T-helper 17 cell (primary cell): ENCODE data around the gene LIN54. TPM values are rescaled to one million over a fixed set of nuclear protein-coding genes. Genes with fewer than 3 reads are reported as not detected.
"Not testable (repeated sequence)": the region's sequence is repeated elsewhere in the genome, so short reads cannot be mapped to it uniquely, and the experiment has no call there.

Source experiments
- ATAC-seq: fragments of 150-1000 bp; cut with Tn5 transposase; 2 replicates; pipeline ENCODE4 v1.10.0; 2021; ENCODE audit warnings: mild to moderate bottlenecking, moderate library complexity
- DNase-seq, 3 donors: peaks; one replicate each; pipeline versions ENCODE4 v3.0.0 to v3.0.0-alpha.2; 2020 to 2021
- H3K9me3 ChIP-seq: one replicate; pipeline ENCODE4 v1.7.0; 2013; ENCODE audit warnings: low read length, mild to moderate bottlenecking; ENCODE audit not compliant: control insufficient read depth, poor library complexity, severe bottlenecking
- H3K27ac Mint-ChIP-seq: one replicate; pipeline ENCODE4 v1.8.0; 2022; ENCODE audit warnings: mild to moderate bottlenecking, moderate library complexity, mixed read lengths
- H3K27me3 Mint-ChIP-seq: one replicate; pipeline ENCODE4 v1.8.0; 2022; ENCODE audit warnings: mixed read lengths
- H3K36me3 Mint-ChIP-seq: one replicate; pipeline ENCODE4 v1.8.0; 2022; ENCODE audit warnings: low read depth, mixed read lengths
- H3K4me1 Mint-ChIP-seq: one replicate; pipeline ENCODE4 v1.8.0; 2022; ENCODE audit warnings: mild to moderate bottlenecking, mixed read lengths
- H3K4me3 Mint-ChIP-seq: one replicate; pipeline ENCODE4 v1.8.0; 2022; ENCODE audit warnings: mild to moderate bottlenecking, moderate library complexity, mixed read lengths
- total RNA-seq, 4 donors: library from RNA in 2 of 4; stranded (reverse) in 2 of 4; gene quantifications; one replicate each; pipeline ENCODE4 v1.2.3 and lab custom pipeline; 2022 to 2026

LIN54 gene
- total RNA-seq, result 10 to 100 TPM; 15.2 to 16.8 TPM
- 36.4 to 55.7 reads per million in 2 donors for total RNA-seq (lab: John Stamatoyannopoulos, UW)

- peak within 1 kb of the TSS; percentile 98 for H3K4me3 Mint-ChIP-seq
- peaks cover 2% of the 10 kb centered on the region for H3K36me3 Mint-ChIP-seq
- H3K27me3 Mint-ChIP-seq, result no peaks in the 10 kb centered on the region
- ATAC-seq (peak; percentile 67), DNase-seq (peak; percentile 77 to 86 (median 85))
- H3K9me3 ChIP-seq, result no peaks in the 10 kb centered on the region
- H3K4me1 Mint-ChIP-seq, result peaks cover 49% of the 10 kb centered on the region
- peak within 1 kb of the TSS; percentile 97 for H3K27ac Mint-ChIP-seq
Observed at GRCh38 chr4:83010522-83011318, at the start of gene LIN54. LIN54 (minus strand) TSS chr4:83010823; CDS start chr4:82984844, 25,979 bp downstream.

- Mint-ChIP-seq H3K4me3 (no peak overlapping the region), H3K27me3 (no peaks in the 10 kb centered on the region), H3K27ac (no peak overlapping the region), H3K36me3 (peaks cover 17% of the 10 kb centered on the region), H3K4me1 (peaks cover 9% of the 10 kb centered on the region)
- H3K9me3 ChIP-seq, result no peaks in the 10 kb centered on the region
- DNase-seq, result no peak
- peak; percentile 23 for ATAC-seq
Observed at GRCh38 chr4:83054928-83055327, 44.3 kb upstream of the LIN54 start.

GRCh38 chr4:83048781-83049180 lies 38.2 kb upstream of the LIN54 start:
- ATAC-seq, H3K27me3 Mint-ChIP-seq, H3K9me3 ChIP-seq, H3K4me3 Mint-ChIP-seq, H3K27ac Mint-ChIP-seq, DNase-seq: not testable (repeated sequence)
- peaks cover 20% of the 10 kb centered on the region for H3K36me3 Mint-ChIP-seq
- H3K4me1 Mint-ChIP-seq, result peaks cover 11% of the 10 kb centered on the region

GRCh38 chr4:83046693-83047473 lies 36.3 kb upstream of the LIN54 start:
- peaks cover 14% of the 10 kb centered on the region for H3K36me3 Mint-ChIP-seq
- H3K4me1 Mint-ChIP-seq, result peaks cover 12% of the 10 kb centered on the region
- no peak for DNase-seq
- no peaks in the 10 kb centered on the region for H3K27me3 Mint-ChIP-seq
- H3K9me3 ChIP-seq, result no peaks in the 10 kb centered on the region
- ATAC-seq, result no peak
- H3K27ac Mint-ChIP-seq, result no peak overlapping the region
- H3K4me3 Mint-ChIP-seq, result no peak overlapping the region

- H3K9me3 ChIP-seq, result no peaks in the 10 kb centered on the region
- no peak for ATAC-seq
- no peak overlapping the region for H3K4me3 Mint-ChIP-seq
- peaks cover 16% of the 10 kb centered on the region for H3K4me1 Mint-ChIP-seq
- H3K27me3 Mint-ChIP-seq, result no peaks in the 10 kb centered on the region
- H3K36me3 Mint-ChIP-seq, result no peaks in the 10 kb centered on the region
- no peak overlapping the region for H3K27ac Mint-ChIP-seq
- no peak for DNase-seq
Observed at GRCh38 chr4:83043801-83044407, 33.3 kb upstream of the LIN54 start.

GRCh38 chr4:83043157-83043556 lies 32.5 kb upstream of the LIN54 start:
- DNase-seq, H3K9me3 ChIP-seq, H3K36me3 Mint-ChIP-seq, H3K27ac Mint-ChIP-seq, H3K27me3 Mint-ChIP-seq, H3K4me3 Mint-ChIP-seq, ATAC-seq: not testable (repeated sequence)
- H3K4me1 Mint-ChIP-seq, result peaks cover 16% of the 10 kb centered on the region

- no peak for ATAC-seq
- no peak for DNase-seq
- no peaks in the 10 kb centered on the region for H3K9me3 ChIP-seq
- Mint-ChIP-seq H3K4me3 (no peak overlapping the region), H3K27ac (no peak overlapping the region), H3K27me3 (no peaks in the 10 kb centered on the region), H3K4me1 (peaks cover 25% of the 10 kb centered on the region), H3K36me3 (no peaks in the 10 kb centered on the region)
Observed at GRCh38 chr4:83040269-83040668, 29.6 kb upstream of the LIN54 start.

GRCh38 chr4:83036991-83037665 lies 26.5 kb upstream of the LIN54 start:
- no peak for ATAC-seq
- Mint-ChIP-seq H3K4me3 (no peak overlapping the region), H3K27ac (no peak overlapping the region)

GRCh38 chr4:83034630-83035494 lies 24.2 kb upstream of the LIN54 start, which contains the start of gene COPS4:
COPS4 (plus strand) TSS chr4:83035183; CDS start chr4:83035225, 42 bp downstream.
- Mint-ChIP-seq H3K27ac (peak within 1 kb of the TSS; percentile 98), H3K4me1 (peaks cover 12% of the 10 kb centered on the region), H3K4me3 (peak within 1 kb of the TSS; percentile 99), H3K36me3 (no peaks in the 10 kb centered on the region), H3K27me3 (no peaks in the 10 kb centered on the region)
- H3K9me3 ChIP-seq, result no peaks in the 10 kb centered on the region
- ATAC-seq (peak; percentile 97), DNase-seq (peak; percentile 86 to 91 (median 88))

More at GRCh38 chr4:83036991-83037665, 26.5 kb upstream of the LIN54 start:
- H3K9me3 ChIP-seq, result no peaks in the 10 kb centered on the region
- Mint-ChIP-seq H3K36me3 (no peaks in the 10 kb centered on the region), H3K4me1 (peaks cover 21% of the 10 kb centered on the region), H3K27me3 (no peaks in the 10 kb centered on the region)
- DNase-seq, result no peak

GRCh38 chr4:83029688-83030087 lies 19.1 kb upstream of the LIN54 start:
- no peaks in the 10 kb centered on the region for H3K36me3 Mint-ChIP-seq
- no peaks in the 10 kb centered on the region for H3K4me1 Mint-ChIP-seq
- DNase-seq, result no peak
- H3K27me3 Mint-ChIP-seq, result peaks cover 15% of the 10 kb centered on the region
- ATAC-seq, result no peak
- H3K4me3 Mint-ChIP-seq, result no peak overlapping the region
- H3K27ac Mint-ChIP-seq, result no peak overlapping the region
- H3K9me3 ChIP-seq, result no peaks in the 10 kb centered on the region

- Mint-ChIP-seq H3K36me3 (no peaks in the 10 kb centered on the region), H3K4me1 (no peaks in the 10 kb centered on the region), H3K27ac (no peak overlapping the region), H3K27me3 (peaks cover 15% of the 10 kb centered on the region), H3K4me3 (no peak overlapping the region)
- no peaks in the 10 kb centered on the region for H3K9me3 ChIP-seq
- no peak for ATAC-seq
- no peak for DNase-seq
Observed at GRCh38 chr4:83028976-83029375, 18.4 kb upstream of the LIN54 start.

GRCh38 chr4:83025563-83025962 lies 14.9 kb upstream of the LIN54 start:
- no peaks in the 10 kb centered on the region for H3K9me3 ChIP-seq
- H3K4me1 Mint-ChIP-seq, result no peaks in the 10 kb centered on the region
- DNase-seq, result no peak

More at GRCh38 chr4:83025563-83025962, 14.9 kb upstream of the LIN54 start:
- ATAC-seq, result no peak
- peaks cover 15% of the 10 kb centered on the region for H3K27me3 Mint-ChIP-seq
- no peak overlapping the region for H3K27ac Mint-ChIP-seq
- H3K4me3 Mint-ChIP-seq, result no peak overlapping the region
- H3K36me3 Mint-ChIP-seq, result no peaks in the 10 kb centered on the region
